CD14-positive monocyte (primary cell): Measurements from ENCODE around the gene MOB3B. TPM values are rescaled to one million over a fixed set of nuclear protein-coding genes. Genes with fewer than 3 reads are reported as not detected.

Experiments used
- DNase-seq, 3 donors: peaks; one replicate each; pipeline ENCODE4 v3.0.0-alpha.2; 2011 to 2022
- H2AFZ ChIP-seq: 2 replicates; pipeline ENCODE4 v1.6.0; 2012; ENCODE audit warnings: mild to moderate bottlenecking, low read depth, low read length, inconsistent platforms; ENCODE audit not compliant: insufficient read depth, poor library complexity, severe bottlenecking
- H3K27ac ChIP-seq, 2 donors: 1 replicate in 1 of 2; 2 replicates in 1 of 2; pipeline ENCODE4 v1.5.1; 2012 to 2013; ENCODE audit warnings: low read length in 2 of 2, control low read depth in 1 of 2, inconsistent platforms in 1 of 2, low read depth in 1 of 2, mild to moderate bottlenecking in 1 of 2
- H3K27me3 ChIP-seq, 2 donors: one replicate each; pipeline versions ENCODE4 v1.6.0 to v1.6.1; 2011 to 2013; ENCODE audit warnings: low read length in 2 of 2; ENCODE audit not compliant: control insufficient read depth in 2 of 2, insufficient read depth in 2 of 2
- H3K36me3 ChIP-seq, 2 donors: replicated peaks in 1 of 2; 1 replicate in 1 of 2; 2 replicates in 1 of 2; pipeline versions ENCODE4 v1.5.1 to v1.6.1; 2012 to 2013; ENCODE audit warnings: low read length in 2 of 2, control low read depth in 1 of 2, inconsistent platforms in 1 of 2, mild to moderate bottlenecking in 1 of 2; ENCODE audit not compliant: insufficient read depth in 2 of 2, control insufficient read depth in 1 of 2
- H3K4me1 ChIP-seq, 2 donors: 1 replicate in 1 of 2; 2 replicates in 1 of 2; pipeline versions ENCODE4 v1.5.1 to v1.6.1; 2012 to 2013; ENCODE audit warnings: low read length in 2 of 2, control low read depth in 1 of 2, inconsistent platforms in 1 of 2, mild to moderate bottlenecking in 1 of 2, moderate library complexity in 1 of 2; ENCODE audit not compliant: insufficient read depth in 2 of 2, control insufficient read depth in 1 of 2
- H3K4me2 ChIP-seq: replicated peaks from 2 replicates; pipeline ENCODE3; 2012; ENCODE audit warnings: low read length, moderate library complexity, mild to moderate bottlenecking; ENCODE audit not compliant: poor library complexity, severe bottlenecking; ENCODE audit errors: extremely low read depth
- H3K4me3 ChIP-seq, 3 experiments: fragments of 200-600 bp in 1 of 3; sonication (generic) in 1 of 3; replicated peaks in 1 of 3; 1 replicate in 2 of 3; 2 replicates in 1 of 3; pipeline ENCODE4 v1.5.1; 2011 to 2013; ENCODE audit warnings: low read length in 3 of 3, mild to moderate bottlenecking in 3 of 3, control low read depth in 2 of 3, low read depth in 2 of 3, inconsistent platforms in 1 of 3, moderate library complexity in 1 of 3
- H3K79me2 ChIP-seq: 2 replicates; pipeline ENCODE4 v1.6.0; 2012; ENCODE audit warnings: mild to moderate bottlenecking, control low read depth, inconsistent platforms, low read length, moderate library complexity; ENCODE audit not compliant: insufficient read depth
- H3K9ac ChIP-seq: 2 replicates; pipeline ENCODE4 v1.6.0; 2017; ENCODE audit warnings: low read length, mild to moderate bottlenecking; ENCODE audit not compliant: insufficient read depth, poor library complexity, severe bottlenecking
- H3K9me3 ChIP-seq, 2 donors: replicated peaks in 1 of 2; 1 replicate in 1 of 2; 2 replicates in 1 of 2; pipeline versions ENCODE4 v1.5.1 to v1.6.1; 2012 to 2013; ENCODE audit warnings: low read length in 2 of 2, control low read depth in 1 of 2; ENCODE audit not compliant: control insufficient read depth in 1 of 2, insufficient read depth in 1 of 2
- H4K20me1 ChIP-seq: 2 replicates; pipeline ENCODE4 v1.6.0; 2012; ENCODE audit warnings: mild to moderate bottlenecking, low read length, control low read depth, moderate library complexity; ENCODE audit not compliant: insufficient read depth
- H3K27ac Mint-ChIP-seq, 7 donors: one replicate each; pipeline ENCODE4 v1.8.0; 2020; ENCODE audit warnings: mild to moderate bottlenecking in 7 of 7, mixed read lengths in 7 of 7, moderate library complexity in 6 of 7, inconsistent platforms in 2 of 7
- H3K27me3 Mint-ChIP-seq, 3 donors: one replicate each; pipeline ENCODE4 v1.8.0; 2021 to 2022; ENCODE audit warnings: low read depth in 3 of 3, mild to moderate bottlenecking in 3 of 3, mixed read lengths in 3 of 3, moderate library complexity in 3 of 3, inconsistent platforms in 1 of 3
- H3K36me3 Mint-ChIP-seq, 2 donors: one replicate each; pipeline ENCODE4 v1.8.0; 2020; ENCODE audit warnings: mixed read lengths in 2 of 2, inconsistent platforms in 1 of 2, mild to moderate bottlenecking in 1 of 2
- H3K4me1 Mint-ChIP-seq: one replicate; pipeline ENCODE4 v1.8.0; 2020; ENCODE audit warnings: mild to moderate bottlenecking, mixed read lengths
- H3K4me3 Mint-ChIP-seq, 2 donors: one replicate each; pipeline ENCODE4 v1.8.0; 2020; ENCODE audit warnings: mild to moderate bottlenecking in 2 of 2, mixed read lengths in 2 of 2, moderate library complexity in 1 of 2
- H3K9me3 Mint-ChIP-seq, 7 donors: one replicate each; pipeline ENCODE4 v1.8.0; 2020 to 2022; ENCODE audit warnings: mixed read lengths in 7 of 7, mild to moderate bottlenecking in 6 of 7, moderate library complexity in 6 of 7, inconsistent platforms in 2 of 7
- CTCF ChIP-seq: fragments of 200-600 bp; IDR thresholded peaks from one replicate; pipeline ENCODE4 v1.8.0; 2022; ENCODE audit warnings: antibody characterized with exemption, mild to moderate bottlenecking
- WGBS: methylation state at CpG from one replicate; pipeline ENCODE4 v1.1.5; 2013; ENCODE audit warnings: missing lambda C conversion rate; ENCODE audit not compliant: insufficient coverage; 5-methylcytosine and 5-hydroxymethylcytosine counted together
- intact Hi-C, 2 donors: fragments of 100-400 bp; cut with micrococcal nuclease; formaldehyde crosslinking; loops; one replicate each; pipeline versions ENCODE4 v1.15.0 to v1.15.1; 2023
- polyA plus RNA-seq, 3 donors: library from polyadenylated mRNA; depleted of rRNA in 1 of 3; unstranded in 2 of 3; stranded (reverse) in 1 of 3; fragments of 300-500 nt in 2 of 3; fragments of >200 nt in 1 of 3; fragmentation: Illumina TruSeq in 2 of 3; gene quantifications; 1 replicate in 2 of 3; 2 replicates in 1 of 3; pipeline ENCODE4 v1.2.3, GENCODE V29; 2012 to 2021

The MOB3B gene
- polyA plus RNA-seq, 3 donors, result 1.2 to 2.2 (median 1.4) TPM

GRCh38 chr9:27573634-27574590 lies 44.3 kb upstream of the MOB3B start:
- Histone ChIP-seq H3K9ac (peak overlapping the region; percentile 100), H3K27me3 (no peaks in the 10 kb centered on the region), H4K20me1 (no peaks in the 10 kb centered on the region), H3K27ac (peak overlapping the region; percentile 99 to 100), H3K9me3 (peaks cover 6 to 12% of the 10 kb centered on the region in 2 donors), H3K4me1 (peaks cover 33 to 44% of the 10 kb centered on the region in 2 donors), H3K4me3 (peak overlapping the region; percentile 56 to 88 (median 78)), H3K4me2 (peak overlapping the region; percentile 80), H3K79me2 (peaks cover 42% of the 10 kb centered on the region), H3K36me3 (peaks cover 0 to 2% of the 10 kb centered on the region in 2 donors), H2AFZ (no peak overlapping the region)
- 0% methylated on average over 25 of the region's 35 CpGs for WGBS
- peak; percentile 100 for DNase-seq
- intact Hi-C loops, result loop anchor here (2.0 to 10.0 kb wide), 5 partner anchors 13 to 131 kb away; partner anchors contain the start of gene MOB3B (in 1 of the 2)
- Mint-ChIP-seq H3K27me3 (peaks cover 0 to 4% (median 1%) of the 10 kb centered on the region in 3 donors), H3K4me1 (peaks cover 41% of the 10 kb centered on the region), H3K9me3 (peaks cover 9 to 21% (median 12%) of the 10 kb centered on the region in 7 donors), H3K27ac (peak overlapping the region; percentile 99 to 100 (median 100)), H3K36me3 (peaks cover 17 to 24% of the 10 kb centered on the region in 2 donors), H3K4me3 (peak overlapping the region; percentile 92 to 95)
- TF ChIP-seq CTCF, result no peak

- no peak for TF ChIP-seq CTCF
- under 1% methylated on average over 51 of the region's 72 CpGs for WGBS
- peak; percentile 76 to 86 (median 85) for DNase-seq
Measured at GRCh38 chr9:27572918-27573633, 43.5 kb upstream of the MOB3B start, which contains the start of gene C9orf72. Gene C9orf72 (minus strand): TSS chr9:27573481. CDS start chr9:27567120, 6,361 bp downstream.

More at GRCh38 chr9:27572918-27573633, 43.5 kb upstream of the MOB3B start, which contains the start of gene C9orf72:
- Histone ChIP-seq H3K27me3 (no peaks in the 10 kb centered on the region), H3K36me3 (peaks cover 2 to 7% of the 10 kb centered on the region in 2 donors), H3K9me3 (peaks cover 1 to 8% of the 10 kb centered on the region in 2 donors), H3K9ac (peak within 1 kb of the TSS; percentile 100), H4K20me1 (no peaks in the 10 kb centered on the region), H3K79me2 (peaks cover 50% of the 10 kb centered on the region), H3K27ac (peak within 1 kb of the TSS; percentile 99 to 100), H3K4me3 (peak within 1 kb of the TSS; percentile 78 to 95 (median 88)), H3K4me1 (peaks cover 41 to 53% of the 10 kb centered on the region in 2 donors), H2AFZ (no peak within 1 kb of the TSS), H3K4me2 (peak within 1 kb of the TSS; percentile 80)
- H3K27me3 Mint-ChIP-seq, result peaks cover 0 to 4% (median 1%) of the 10 kb centered on the region in 3 donors
- intact Hi-C loops, result loop anchor here (1.0 to 10.0 kb wide), 6 partner anchors 9 to 132 kb away; partner anchors contain the start of gene MOB3B (in 1 of the 2)
- H3K9me3 Mint-ChIP-seq, result peaks cover 4 to 12% (median 5%) of the 10 kb centered on the region in 7 donors
- peak within 1 kb of the TSS; percentile 92 to 95 for H3K4me3 Mint-ChIP-seq
- peaks cover 19 to 20% of the 10 kb centered on the region in 2 donors for H3K36me3 Mint-ChIP-seq
- H3K4me1 Mint-ChIP-seq, result peaks cover 47% of the 10 kb centered on the region
- peak within 1 kb of the TSS; percentile 99 to 100 (median 100) for H3K27ac Mint-ChIP-seq
